CD4-positive, alpha-beta T cell treated with Interleukin-21 for 1 hour (primary cell): ENCODE measurements around the gene USO1.
"Not testable (repeated sequence)": the region's sequence is repeated elsewhere in the genome, so short reads cannot be mapped to it uniquely, and the experiment has no call there.

Experiments used
- DNase-seq: peaks from one replicate; pipeline ENCODE4 v3.0.0-alpha.2; 2020

USO1 gene

DNA sequence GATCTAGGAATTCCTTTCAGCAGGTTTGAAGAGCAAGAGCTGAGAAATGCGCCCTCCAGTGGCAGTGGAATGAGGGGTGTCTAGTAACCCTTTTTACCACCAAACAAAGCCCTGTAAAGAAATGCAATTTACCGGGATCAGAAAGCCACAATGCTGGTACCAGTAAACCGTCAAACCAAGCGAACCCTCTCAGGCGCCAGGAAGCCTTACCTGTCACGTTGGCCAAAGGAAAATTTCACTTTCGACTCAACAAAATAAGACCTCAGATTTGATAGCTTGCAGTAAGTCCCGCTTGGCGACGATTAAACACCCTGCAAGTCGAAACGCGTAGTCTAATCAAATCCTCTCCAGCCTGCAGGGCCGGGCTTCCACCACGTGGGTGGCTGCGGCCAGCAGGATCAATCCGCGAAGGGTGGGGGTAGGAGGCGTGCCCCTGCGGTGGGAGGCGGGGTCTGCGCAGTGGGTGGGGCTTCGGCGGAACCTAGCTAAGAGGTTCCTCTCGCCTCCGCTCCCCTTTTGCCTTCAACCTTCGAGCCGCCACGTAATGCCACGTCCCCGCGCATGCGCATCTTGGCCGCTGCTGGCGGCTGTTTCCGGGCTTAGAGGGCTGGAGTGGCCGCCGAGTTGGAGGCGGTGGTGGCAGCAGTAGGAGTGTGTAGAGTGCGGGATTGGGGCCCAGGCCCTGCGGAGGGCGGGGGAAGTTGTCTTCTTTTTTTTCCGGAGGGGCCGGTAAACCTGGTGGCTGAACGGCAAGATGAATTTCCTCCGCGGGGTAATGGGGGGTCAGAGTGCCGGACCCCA is at the start of gene USO1:
Gene USO1 (plus strand): TSS at position 512 of the 801 bp plus-strand sequence. CDS start 243 bp downstream, at position 755.
- DNase-seq = peak; percentile 99

GRCh38 chr4:75675004-75675531 is 49.3 kb upstream of the USO1 start:
- DNase-seq = no peak

GRCh38 chr4:75678473-75678872 is 45.9 kb upstream of the USO1 start:
- DNase-seq = no peak

DNA sequence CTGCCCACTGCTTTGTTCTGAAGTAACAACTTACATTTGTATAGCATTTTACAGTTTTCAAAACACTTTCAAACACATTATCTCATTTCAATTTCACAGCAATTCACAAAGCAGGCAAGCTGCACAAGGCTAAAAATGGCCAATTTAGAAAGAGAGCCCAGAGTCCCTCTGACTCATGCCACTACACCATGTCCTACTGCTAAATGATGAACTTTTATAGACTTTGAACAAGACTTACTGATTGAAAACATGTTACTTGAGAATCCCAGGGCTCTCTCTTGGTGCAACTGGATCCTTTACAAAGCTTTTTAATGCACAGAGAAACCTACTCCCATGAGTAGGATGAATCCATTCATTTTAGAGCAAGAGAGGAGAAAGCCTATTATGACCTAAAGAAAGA is 45.4 kb upstream of the USO1 start:
- DNase-seq = no peak

DNA sequence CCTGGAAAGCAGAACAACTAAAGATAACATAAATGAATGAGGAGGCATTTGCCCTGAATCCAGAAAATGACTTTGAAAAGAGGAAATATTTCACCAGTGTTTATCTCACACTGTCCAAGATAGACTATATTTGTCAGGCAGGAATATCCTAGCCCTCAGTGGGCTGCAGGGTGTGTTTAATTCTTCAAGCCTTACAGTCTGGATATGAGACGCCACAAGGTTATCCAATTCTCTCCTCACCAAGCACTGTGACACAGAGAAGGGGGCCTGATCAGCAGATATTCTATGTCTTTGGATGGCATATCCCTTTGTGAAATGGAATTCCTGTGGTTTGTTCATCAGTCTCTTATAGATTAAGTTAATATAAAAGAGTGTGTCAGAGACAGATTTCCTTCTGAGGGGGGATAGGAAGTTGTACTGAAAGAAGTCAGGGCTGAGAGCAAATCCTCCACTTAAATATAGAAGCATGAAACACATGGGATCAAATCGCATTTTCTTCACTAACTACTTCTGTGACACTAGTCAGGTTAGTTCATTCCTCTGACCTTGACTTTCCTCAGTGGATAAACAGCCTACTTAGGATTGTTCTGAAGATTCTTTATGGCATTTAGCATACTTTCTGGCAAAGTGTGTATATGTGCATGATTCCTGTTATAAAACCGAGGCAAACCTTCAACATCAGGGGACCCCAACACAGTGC is 44.4 kb upstream of the USO1 start:
- no peak for DNase-seq

DNA sequence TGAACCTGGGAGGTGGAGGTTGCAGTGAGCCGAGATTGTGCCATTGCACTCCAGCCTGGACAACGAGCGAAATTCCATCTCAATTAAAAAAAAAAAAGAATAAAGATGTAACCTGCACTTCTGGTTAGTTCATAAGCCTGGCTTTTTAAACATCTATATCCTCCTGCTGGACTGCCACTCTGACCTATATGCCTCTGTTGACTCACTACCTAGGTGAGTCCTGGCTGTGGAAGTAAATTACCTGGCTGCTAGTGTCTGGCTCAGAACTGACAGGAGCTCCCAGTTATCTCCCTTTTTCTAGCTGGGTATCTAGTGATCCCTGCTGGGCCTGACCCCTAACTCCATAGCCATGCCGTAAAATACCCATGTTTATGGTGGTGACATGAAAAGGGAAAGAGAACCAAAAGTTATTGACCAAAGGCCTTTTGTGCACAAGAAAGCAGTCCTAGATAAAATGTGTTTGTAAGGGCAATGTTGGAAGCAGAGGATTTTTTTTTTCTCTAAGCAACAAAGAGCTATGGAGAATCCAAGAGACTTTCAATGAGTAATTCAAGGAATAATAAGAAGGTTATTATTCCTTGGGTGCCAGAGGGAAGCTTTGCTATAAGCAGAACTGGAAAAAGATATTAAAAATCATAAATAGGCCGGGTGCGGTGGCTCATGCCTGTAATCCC is 40.8 kb upstream of the USO1 start:
- no peak for DNase-seq

GRCh38 chr4:75685546-75686189 is 38.7 kb upstream of the USO1 start:
- no peak for DNase-seq

DNA sequence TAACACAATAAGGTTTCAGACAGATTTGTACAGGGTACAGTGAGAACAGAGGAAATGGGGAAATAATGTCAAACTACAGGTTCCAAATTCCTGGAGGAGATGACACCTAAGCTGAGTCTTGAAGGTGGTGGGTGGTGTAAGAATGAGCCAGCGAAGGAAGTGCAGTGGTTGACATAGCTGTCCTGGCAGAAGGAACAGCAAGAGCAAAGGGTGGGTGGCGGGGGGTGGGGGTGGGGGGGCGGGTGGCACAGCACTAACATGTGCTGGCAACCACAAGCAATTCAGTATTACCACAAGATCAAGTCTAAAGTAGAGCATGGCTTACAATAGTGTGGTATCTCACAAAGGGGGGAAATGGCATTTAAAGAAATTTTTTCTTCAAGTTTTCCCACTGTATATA is 38.0 kb upstream of the USO1 start:
- peak; percentile 38 for DNase-seq

- DNase-seq = not testable (repeated sequence)
Observed at GRCh38 chr4:75687125-75687524, 37.3 kb upstream of the USO1 start.

GRCh38 chr4:75692066-75692465 is 32.3 kb upstream of the USO1 start:
- not testable (repeated sequence) for DNase-seq

- DNase-seq = peak; percentile 53
Observed at GRCh38 chr4:75696071-75696470, 28.3 kb upstream of the USO1 start.

DNA sequence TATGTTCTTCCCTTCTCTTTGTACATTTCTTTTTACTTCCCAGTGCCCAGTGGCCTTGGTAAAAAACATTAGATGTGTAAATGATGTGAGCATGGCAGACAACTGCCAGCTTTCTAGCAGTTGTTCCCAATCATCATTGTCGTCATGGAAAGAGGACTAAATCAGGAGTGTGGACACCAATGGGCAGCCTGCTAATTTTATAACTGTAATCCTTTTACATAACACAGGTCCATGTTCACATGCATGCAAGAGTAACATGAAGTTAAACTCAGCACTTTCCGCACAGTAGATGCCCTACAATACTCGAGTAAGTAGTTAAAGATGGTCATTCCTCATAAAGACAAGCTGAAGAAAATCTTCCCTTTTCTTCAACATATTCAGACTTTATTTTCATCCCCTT is 27.8 kb upstream of the USO1 start:
- no peak for DNase-seq

GRCh38 chr4:75698162-75698962 is 26.0 kb upstream of the USO1 start:
- DNase-seq = peak; percentile 26

DNA sequence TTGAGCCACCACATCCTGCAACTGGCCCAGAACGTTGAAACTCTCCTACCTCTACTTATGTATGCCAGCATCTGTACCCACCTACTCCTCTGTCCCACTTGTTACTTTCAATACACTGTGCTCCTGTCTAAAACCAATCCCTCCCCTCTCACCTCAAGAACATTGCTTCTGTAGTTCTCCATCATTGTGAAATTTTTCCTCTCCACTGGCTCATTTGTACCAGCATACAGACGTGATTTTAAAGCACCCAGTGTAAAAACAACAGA is 25.5 kb upstream of the USO1 start:
- DNase-seq = peak; percentile 3

DNA sequence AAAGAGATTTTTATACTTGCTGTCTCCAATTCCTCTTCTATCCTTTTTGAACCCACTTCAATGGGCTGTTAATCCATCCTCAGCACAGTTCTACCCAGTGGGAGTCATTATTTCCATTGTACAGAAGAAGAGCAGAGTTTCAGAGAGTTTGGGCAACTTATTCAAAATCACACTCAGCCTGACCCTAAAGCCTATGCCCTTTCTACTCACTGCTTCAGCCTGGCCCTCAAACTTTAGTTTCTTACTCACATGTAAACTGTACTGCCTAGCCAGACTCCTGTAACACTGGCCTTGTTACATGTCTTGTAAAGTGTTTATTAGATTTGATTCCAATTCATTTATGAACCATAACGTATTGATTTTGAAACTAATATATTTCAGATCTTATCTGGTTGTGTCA is 25.1 kb upstream of the USO1 start:
- DNase-seq = no peak

DNA sequence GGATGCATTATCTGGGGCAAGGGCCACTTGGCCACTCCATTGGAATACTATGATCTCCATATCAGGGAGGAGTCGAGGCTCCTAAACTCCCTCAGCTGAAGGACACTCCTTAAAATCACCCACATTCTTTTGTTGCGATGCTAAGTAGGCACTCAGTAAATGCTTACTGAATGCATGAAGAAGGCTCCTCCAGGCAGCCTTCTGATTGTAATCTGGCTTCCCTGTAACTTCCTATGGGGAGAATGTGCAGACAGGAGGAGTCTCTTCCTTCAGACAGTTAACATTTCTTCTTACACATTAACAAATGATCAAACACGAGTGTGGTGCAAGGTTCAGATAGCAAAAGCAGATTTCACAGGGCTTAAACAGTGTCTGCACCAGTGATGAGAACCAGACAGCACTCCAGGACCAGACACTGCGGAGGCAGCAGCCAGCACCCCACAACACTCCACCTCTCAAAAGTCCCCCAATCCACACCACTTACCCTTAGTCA is 21.4 kb upstream of the USO1 start:
- DNase-seq = no peak

- DNase-seq = no peak
Observed at GRCh38 chr4:75705198-75705977, 19.0 kb upstream of the USO1 start.

- peak; percentile 68 for DNase-seq
Observed at GRCh38 chr4:75708218-75708691, 16.1 kb upstream of the USO1 start.

GRCh38 chr4:75710246-75710645 is 14.1 kb upstream of the USO1 start:
- DNase-seq = no peak

- DNase-seq = no peak
Observed at GRCh38 chr4:75714011-75714410, 10.4 kb upstream of the USO1 start.

GRCh38 chr4:75714704-75715103 is 9.7 kb upstream of the USO1 start:
- no peak for DNase-seq
